Activated gamma-delta T cell treated with Interleukin-2 at 50 U/mL for 16 hours (primary cell): ENCODE data around the gene RAI2.

Experiments
- DNase-seq: peaks from one replicate; pipeline ENCODE4 v3.0.0-alpha.2; 2020

RAI2 gene

DNA sequence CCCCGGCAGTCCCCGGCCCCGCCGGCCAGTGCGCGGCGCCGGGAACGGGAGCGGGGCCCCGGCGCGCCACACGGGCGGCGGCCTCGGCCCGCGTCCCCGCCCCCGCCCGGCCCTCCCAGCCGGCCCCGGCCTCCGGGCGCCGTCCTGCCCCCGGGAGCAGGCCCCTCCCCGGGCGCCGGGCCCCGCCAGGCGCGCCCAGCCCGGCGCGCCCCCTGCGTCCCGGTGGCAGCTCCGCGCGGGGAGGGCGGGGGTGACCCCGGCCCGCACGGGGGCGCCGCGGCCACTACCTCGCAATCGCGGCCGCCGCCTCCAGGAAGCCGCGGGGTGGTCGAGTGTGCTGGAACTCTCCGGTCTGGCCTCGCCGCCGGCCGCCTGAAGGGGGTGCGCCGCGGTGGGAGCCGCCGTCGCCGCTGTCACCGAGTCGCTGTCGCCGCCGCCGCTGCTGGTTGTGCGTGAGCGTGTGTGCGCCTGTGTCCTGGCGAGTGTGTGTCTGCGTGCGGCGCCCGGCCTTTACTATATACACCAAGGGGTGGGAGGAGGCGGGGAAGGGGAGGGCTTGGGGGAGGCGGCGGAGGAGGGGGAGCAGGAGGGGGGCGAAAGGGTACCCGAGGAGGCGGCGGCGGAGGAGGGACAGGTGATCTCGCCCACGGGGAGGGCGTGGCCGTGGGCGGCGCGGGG, at the start of gene RAI2:
TSS of gene RAI2 (minus strand) at position 488 of the 678 bp plus-strand sequence. CDS start 59,288 bp downstream, outside the sequence.
- DNase-seq = peak; percentile 9

DNA sequence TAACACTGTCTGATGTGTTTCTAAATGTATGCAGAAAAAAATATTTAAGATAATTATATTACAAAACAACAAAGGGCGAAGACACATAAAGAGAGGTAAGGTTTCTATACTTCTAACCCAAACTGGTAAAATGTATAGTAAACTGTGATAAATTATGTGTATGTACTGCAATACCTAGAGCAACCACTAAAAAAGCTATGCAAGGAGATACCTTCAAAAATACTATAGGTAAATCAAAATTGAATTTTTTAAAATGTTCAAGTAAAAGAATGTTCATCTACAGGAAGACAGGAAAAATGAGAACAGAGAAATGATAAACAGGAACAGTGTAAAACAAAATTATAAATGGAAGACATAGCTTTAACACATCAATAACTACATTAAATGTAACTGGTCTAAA, 27.3 kb upstream of the RAI2 start:
- DNase-seq = no peak

DNA sequence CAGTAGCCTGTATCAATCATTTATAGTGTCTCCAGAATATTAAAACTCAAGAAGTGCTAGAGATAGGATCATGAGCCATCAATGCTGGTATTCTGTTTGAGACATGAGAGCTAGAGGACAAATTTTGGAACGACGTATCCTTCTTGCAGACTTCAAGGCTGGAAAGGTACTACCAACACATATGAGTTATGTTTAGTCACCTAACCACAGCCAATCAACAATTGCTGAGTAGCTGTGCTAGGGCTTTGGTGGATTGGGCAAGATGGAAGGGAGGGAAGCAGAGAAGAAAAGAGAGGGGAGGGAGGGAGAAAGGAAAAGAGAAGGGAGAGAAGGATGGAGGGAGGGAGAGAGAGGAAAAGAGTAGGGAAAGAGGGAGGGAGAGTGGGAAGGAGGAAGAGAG, 21.6 kb upstream of the RAI2 start:
- no peak for DNase-seq

DNA sequence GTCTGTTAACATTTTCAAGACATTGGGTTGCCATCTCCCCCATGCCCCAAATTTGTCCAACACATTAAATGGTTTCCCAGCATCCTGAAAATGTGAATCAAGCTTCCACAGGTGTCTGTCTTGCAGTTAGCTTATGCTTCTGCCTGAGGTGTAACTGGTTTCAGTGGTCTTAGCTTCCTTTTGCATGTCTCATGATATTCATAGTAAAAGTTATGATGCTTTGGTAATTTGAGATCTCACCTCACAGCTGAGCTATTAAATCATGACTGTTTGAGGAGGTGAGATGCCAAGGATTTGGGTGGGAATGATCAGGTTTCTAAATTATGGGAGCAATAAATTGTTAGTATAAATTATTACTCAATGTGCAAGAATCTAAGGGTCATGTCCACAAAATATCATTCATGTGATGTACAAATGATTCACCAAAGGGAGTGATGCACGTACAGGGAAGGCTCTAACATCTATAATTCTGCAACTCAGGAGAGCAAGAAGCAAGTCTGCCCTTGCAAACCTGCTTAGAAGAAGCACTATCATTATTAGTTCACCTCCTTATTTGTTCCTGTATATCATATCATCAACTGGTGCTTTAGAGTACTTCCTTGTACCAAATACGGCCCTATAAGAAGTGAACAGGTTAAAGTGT, 17.1 kb upstream of the RAI2 start:
- no peak for DNase-seq

DNA sequence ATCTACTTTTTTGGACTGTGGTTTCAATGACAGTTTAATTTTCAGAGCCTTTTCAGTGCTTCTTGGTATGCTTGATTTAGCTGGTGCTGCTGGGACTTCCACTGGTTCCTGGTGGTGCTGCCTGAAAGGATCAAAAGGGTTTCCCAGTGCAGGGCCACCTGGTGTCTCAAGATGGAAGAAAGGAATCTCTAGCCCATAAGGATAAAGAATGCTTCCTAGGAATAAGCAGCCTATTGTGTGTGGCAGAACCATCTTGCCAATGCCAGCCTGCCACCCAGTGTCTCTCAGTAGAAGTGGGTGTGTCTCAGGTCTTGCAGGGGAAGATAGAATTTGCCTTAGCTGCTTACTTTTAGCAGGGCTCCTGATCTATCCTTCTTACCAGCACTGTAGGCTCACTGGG, 15.0 kb upstream of the RAI2 start:
- DNase-seq = no peak

DNA sequence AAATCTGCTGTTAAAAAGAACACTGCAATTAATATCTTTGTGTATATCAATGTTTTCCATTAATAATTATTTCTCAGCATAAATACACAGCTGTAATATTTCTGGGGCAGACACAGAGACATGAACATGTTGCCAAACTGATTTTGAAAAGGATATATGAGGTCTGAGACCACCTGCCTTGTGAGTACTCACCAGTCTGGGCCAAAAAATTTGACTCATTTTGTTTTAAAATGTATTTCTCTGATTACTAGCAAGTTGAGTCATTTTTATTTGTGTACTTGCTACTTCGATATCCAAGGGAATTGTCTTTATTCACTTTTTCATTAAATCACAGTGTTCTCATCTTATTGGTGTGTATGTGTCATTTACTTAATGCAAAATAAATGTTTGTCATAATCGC, 8.5 kb upstream of the RAI2 start:
- DNase-seq = no peak

DNA sequence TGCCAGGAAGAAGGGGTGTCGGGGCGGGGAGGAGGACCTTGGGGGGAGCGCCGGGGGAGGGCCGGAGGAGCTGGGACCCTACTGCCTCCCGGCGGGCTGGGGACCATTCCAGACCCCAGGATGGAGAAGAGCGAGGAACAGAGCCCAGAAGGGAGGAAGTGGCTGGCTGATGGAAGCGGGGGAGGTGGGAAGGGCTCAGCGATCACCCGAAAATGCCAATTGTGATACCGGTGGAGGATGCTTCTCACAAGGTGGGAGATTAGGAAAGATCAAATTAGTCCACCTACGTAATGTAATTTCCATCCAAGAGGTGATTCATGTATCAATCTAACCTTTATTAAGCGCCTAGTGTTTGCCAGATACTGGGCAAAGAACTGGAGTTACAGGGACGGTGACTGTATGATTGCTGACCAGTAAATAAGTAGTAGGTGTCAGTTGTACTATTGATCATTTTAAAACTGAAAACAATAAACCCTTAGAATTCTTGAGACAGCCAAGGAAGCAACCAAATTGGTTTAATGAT, 452 bp upstream of the RAI2 start:
- DNase-seq = no peak

DNA sequence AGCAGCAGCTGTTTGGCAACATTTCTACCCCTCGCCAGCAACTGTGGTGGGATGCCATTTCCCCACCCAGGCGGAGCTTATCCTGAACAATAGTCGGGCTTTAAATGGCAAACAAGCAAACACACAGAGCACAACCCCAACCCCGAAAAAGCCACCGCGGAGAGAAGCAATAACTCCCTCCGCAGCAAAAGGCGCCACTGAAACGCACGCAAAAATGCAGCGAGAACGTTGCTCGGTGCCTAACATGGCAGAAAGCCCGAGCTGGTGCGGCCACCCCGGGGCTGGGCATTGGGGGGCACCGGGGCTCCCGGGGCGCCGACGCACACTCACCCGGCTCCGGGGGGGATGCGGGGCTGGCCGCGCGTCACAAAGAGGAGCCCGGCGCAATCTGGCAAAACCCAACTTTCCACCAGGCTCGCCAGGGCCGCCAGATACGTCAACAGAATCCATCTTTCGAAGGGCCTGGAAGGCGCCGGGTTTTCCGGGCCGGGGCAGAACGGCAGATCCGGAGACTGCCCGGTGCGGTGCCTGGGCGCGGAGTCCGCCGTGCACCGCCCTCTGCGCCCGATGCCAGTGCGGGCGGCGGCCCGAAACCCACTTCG, 818 bp downstream of the RAI2 start:
- no peak for DNase-seq

DNA sequence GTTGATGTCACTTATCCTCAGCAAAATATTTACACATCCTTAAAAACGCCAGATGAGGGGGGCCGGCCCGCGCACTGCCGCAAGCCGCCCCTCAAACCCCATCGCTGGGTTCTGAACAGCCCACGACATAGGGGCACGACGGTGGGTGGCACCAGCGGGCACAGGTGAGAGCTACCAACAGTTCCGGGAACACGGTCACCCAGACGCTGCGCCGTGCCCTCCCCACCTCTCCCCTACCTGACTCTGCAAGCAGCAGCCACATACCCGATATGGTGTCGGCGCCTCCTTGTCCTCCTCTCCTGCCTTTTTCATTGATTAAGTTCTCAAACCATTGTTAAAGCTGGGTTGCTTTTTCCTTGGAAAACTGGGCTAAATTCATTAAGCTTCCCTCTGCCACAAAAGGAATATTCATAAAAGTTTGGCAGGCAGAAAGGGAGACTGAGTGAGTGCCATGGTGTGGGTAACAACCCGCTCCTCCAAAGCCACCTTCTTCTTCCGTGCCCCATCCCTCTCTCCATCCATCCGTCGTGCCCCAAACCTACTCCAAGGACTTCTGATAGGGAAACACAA, 1.4 kb downstream of the RAI2 start:
- no peak for DNase-seq

DNA sequence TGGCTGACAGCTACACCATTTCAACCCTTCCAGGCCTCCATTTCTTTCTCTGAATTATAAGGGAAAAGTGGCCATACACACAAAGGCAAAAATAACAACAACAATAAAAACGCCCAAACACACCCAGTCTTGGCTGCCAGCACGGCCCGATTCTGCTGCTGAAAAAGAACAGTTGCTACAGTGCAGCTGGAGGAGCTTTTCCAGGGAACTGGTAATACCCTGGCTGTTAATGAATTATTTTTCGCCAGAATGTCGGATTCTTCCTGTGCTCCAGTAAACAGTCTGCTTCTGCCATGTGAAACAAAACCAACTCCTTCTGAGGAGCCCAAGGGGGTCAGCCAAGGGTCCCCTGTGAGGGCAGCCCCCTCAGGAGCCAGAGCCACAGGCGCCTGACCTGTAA, 6.6 kb downstream of the RAI2 start:
- no peak for DNase-seq

DNA sequence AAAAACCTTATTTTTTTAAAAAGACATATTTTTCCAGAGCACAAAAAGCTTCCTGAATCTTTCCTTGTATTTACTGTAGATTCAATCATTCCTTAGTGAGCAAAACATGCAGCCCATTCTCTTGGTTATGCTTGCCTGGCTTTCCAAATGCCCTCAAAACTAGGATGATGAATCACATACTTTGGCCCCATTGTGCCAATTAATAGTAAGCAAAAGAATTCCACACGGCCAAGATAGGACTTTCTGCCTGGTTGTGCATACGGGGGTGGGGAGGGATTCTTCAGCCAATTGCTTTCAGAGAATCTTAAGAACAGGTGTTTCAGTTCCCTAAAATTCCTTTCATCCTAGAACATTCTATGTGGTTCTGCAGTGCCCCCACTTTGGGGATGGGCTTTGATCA, 7.0 kb downstream of the RAI2 start:
- DNase-seq = no peak

DNA sequence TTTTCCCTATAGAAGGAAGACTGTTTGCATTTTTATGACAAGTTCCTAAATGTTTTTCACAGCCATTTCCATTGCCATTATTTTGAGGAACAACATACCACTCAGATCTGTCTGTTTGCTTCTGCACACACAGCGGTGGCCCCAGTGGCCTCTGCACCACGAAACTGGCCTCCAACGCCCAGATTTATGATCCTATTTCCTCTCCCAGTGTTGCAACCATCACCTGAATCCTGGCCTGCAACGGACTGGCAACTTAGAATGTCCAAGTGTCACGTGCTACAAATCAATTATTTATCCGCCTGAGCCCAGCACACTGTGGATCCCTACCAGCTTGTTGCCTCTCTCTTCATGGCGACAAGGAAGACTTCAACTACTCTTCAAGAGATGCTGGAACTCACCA, 9.2 kb downstream of the RAI2 start:
- no peak for DNase-seq

DNA sequence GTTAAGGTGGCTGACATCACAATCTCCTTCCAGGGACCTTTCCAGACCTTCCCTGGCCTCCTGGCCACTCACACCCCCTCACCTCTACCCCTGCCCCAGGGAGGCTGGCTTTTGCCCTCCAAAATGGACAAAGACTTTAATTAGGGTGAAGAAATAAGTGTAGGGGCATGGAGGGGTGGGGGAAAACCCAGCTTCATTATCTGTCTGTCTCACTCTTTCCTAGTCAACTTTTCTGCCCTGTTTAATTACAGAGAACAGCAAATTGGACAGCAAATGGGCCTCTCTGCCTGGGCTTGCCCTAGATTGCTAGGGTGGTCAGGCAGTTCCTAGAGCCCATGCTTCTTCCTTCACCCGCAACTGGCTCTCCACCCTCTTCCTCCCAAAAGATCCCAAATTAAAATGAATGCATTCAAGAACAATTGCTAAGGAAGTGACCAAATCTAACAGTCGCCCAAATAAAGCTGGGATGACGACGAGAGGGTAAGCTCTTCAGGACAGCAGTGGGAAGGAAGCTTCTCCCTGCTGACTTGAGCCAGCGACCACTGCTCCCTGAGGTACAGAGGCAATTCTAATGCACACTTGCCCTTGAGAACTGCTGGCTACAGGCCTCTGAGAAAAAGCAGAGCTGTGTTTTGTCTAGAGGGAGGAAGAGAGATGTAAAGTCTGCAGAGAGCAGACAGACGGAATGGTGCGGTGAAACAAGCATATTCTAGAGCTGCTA, 12.4 kb downstream of the RAI2 start:
- no peak for DNase-seq

DNA sequence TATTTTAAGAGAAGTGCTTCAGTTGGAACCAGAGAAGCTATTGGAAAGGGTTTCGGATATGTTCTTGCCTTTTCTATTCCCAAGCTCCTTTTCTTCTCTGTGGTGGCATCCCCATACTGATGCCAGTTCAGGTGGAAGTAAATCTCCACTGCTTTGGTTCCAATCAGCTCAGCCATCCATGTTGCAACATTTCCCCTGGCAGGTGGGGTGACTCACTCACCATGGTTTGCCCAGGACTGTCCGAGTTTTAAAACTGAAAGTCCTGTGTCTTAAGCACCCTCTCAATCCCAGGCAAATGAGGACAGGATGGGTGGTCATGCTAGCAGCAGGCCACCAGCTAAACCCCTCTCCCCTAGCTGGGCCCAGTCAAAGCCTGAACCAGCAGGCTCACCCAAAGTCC, 15.1 kb downstream of the RAI2 start:
- no peak for DNase-seq

DNA sequence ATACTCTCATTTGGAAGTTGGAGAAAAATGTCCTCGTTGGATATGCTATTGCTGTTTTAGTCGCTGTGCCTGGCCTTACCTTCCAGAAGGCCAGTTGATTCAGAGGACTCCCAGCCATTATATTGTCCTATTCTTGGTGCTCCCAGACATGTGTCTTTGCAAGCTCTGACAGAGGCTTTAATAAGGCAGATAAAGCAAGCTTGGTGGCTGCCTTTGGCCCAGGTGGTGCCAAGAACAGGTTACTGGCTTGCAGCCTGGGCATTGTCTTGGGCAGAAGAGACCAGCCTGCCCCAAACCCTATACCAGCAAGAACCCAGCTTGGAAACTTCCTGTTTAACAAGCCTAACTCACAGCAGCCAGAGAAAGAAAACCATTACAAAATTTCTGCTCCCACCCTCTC, 16.9 kb downstream of the RAI2 start:
- DNase-seq = no peak

DNA sequence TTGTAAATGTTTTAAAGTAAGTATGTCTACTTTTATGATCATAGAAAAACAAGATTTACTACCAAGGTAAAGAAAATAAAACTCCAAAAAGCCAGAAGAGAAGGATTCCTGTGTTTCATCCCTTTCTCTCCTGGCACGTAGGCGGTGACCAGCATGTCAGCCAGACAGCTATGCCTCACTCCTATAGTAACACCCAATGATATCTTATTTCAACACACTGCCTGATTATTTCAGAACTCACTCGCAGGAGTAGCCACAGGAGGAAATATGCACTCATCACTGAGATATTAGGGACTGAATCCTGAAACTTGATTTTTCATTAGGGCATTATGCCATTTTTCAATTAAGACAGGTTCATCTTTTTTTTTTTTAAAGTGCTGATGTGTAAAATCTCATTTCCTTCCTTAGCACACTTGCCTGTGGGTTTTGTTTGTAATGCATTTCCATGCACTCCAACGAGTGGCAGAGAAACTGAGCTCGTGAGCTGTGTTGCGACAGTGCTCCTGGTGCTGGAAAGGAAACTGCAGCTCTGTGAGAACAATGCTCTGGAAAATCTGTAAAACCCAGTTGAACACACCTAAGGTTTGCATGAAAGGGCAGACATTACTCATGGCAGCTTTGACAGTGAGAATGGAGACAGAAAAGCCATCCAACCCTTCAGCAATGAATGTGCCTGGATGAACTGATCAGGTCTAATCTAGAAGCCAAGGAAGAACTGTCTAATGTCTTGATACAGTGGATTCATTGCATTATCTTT, 18.2 kb downstream of the RAI2 start:
- no peak for DNase-seq

DNA sequence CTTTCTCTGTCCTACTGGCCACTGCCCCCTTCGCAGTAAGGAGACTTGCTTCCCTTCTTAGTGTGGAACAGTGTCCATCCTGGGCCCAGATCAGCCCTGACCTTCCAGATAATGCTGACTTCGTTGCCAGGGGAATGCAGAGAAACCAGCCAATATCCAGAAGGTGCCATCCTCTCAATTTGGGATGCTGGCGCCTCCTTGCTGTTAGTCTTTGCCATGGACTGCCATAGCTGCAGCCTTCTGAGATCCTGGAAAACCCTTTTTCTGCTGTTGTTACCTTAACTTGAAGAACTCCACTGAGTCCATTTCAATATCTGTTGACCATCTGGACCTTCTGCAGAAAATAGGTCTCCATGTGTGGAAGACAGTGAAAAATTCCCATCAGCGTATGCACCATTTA, 21.8 kb downstream of the RAI2 start:
- no peak for DNase-seq

DNA sequence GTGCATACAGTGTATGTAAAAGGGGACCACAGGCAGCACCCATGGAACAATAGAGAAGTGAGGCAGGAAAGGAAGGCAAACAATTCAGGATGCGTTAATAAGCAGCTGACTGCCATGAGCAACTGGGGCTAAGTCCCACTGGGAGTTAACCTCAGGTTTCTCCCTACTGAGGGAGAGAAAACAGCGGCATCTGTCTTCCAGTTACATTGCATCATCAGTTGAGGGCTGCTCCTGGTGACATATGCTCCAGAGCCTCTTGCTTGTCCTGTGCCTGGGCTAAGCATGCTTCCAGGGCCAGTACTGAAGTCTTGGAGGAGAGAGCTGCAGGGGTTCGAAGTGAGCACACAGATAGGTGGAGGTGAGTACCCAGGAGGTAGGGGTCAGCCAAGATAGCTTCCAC, 24.3 kb downstream of the RAI2 start:
- DNase-seq = no peak

DNA sequence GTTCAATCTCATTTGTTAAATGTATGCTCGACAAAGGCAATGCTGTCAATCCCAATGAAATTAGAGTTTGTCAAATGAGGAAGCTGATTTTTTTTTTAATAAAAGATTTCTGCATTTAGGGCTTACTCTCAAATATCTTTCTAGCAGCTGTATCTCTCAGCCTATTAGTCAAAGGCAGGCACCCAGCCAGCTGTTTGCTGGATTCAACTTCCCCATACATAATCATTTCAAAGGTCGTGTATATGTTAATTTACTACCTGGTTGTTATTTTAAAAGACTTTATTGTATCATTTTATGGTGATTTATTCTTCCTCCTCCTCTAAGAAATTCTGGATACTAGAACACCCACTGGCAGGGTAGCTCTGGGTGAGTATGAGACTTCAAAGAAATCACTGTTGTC, 27.1 kb downstream of the RAI2 start:
- DNase-seq = no peak

DNA sequence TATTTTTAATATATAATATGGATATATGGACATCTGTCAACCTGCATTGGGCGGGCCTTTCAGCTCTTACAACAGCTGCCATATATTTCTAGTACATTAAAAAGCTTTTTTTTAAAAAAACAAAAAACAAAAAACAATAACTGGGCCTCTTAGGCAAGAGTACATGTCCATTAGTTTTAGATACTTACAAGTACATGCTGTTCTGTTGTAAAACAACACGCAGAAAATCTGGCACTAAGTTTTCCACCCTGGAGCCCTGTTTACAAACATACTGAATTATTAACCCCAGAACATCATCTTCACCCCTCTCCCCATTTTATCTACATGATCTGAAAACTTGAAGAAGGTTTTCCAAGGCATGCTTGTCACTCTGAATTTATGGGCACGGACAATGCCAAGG, 29.8 kb downstream of the RAI2 start:
- no peak for DNase-seq

DNA sequence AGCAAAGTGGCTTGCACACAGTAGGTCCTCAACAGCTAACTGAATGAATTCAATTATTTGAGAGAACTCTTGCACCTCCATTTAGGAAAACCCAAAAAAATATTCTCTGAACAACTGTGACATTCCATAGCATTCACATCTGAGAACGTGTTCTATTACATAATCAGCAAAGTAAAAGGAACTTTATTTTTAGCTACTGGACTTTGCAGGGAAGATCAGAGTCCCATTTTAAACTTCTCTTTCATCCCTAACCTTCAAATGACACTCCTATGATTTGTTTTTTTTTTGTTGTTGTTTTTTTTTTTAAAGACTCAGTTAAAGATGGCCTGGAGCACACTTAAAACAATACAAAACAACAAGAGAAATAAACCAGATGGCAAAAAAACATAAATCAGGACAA, 30.9 kb downstream of the RAI2 start:
- no peak for DNase-seq

DNA sequence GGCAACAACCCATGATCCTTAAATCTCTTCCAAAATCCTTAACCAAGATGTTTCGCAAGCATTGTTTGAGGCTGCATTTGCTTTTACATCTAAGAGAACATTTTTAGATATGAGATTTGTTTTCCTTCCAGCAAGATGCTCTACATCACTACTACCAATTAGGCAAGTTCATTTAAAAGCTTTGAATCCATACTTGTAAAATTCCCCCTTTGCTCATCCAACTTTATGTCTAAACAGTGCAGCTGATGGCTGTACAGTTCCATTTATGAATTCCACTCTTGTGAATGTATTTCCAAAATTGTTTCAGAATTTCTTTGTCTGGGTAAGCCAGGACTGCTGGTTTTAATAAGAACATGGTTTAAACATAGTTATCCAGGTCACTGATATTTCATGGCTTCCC, 31.5 kb downstream of the RAI2 start:
- DNase-seq = no peak

DNA sequence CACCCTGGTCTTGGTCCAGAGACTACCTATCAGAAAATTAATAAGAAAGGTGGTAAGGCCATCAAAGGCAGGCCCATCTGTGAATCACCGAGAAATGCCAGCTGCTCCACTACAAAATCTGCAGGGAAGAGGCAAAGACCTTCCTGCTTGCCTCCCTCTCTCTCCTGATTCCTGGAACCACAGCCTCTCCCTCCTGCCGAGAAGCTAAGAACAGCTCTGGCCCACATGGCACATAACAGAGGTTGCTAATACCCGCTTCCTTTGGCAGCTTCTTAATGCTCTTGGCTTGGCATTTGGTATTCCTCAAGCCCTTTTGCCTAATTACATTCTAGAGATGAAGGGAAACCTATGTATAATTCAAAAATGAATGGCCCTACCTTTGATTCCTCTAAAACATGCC, 32.9 kb downstream of the RAI2 start:
- DNase-seq = no peak
